Measurements from ENCODE around the gene CEP131. TPM values are rescaled to one million over a fixed set of nuclear protein-coding genes. Genes with fewer than 3 reads are reported as not detected.

CEP131 gene
- total and polyA plus RNA-seq, 2 of the 8 experiments (the other 6 are each of a cell fraction or from before 2014, with no cell fraction given) = 5.9 to 23.2 TPM

DNA sequence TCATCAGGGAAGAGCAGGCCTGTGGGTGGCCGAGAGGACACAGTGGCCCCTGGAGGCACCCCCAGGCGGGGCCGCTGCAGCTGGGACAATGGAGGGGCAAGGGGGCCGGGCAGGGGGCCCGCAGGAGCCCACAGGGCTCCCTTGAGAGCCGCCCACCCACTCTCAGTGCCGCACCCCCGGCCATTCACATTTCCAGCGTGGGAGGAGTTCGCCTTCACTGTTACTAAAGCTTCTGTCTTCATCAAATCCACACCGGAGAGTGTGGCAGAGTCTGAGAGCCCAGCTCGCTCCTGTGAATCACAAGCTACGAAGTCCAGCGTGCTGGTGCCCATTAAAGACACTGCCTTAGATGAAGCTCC is 78.4 kb downstream of the CEP131 start:
- H3K18ac ChIP-seq (ENCODE audit: extremely low read depth, low read length) = no peak overlapping the region
- peaks cover 0 to 2% (median 0%) of the 10 kb centered on the region in 4 experiments; a peak in 4 of 7 replicates for H3K4me1 ChIP-seq (replicated peaks in 1 of 4; ENCODE audit: control insufficient read depth in 3 of 4, insufficient read depth in 4 of 4, low read length in 3 of 4)
- ChIA-PET POLR2A (ENCODE audit: partially characterized antibody) (interaction anchor here (0.6 kb wide), 1 partner anchor 9 kb away, joined by 3 read pairs; no protein-coding TSS in a partner anchor), CTCF (ENCODE audit: partially characterized antibody) (interaction anchor here (1.2 to 4.3 kb wide), 7 partner anchors 15 to 119 kb away, joined by 3 to 24 read pairs (median 3); no protein-coding TSS in a partner anchor)
- H3K23ac ChIP-seq (ENCODE audit: insufficient read length) = no peak overlapping the region
- H2BK5ac ChIP-seq (ENCODE audit: low read depth, low read length) = no peak overlapping the region
- no peak overlapping the region for H2BK15ac ChIP-seq (ENCODE audit: low read length)
- no peak overlapping the region for H4K91ac ChIP-seq (replicated peaks; ENCODE audit: insufficient read length, low read length)
- H3K9ac ChIP-seq (replicated peaks in 1 of 4; ENCODE audit: extremely low read depth in 1 of 4, low read depth in 3 of 4, low read length in 3 of 4) = no peak overlapping the region
- no peak overlapping the region for H2AFZ ChIP-seq (ENCODE audit: low read length)
- H3K27me3 ChIP-seq (replicated peaks in 1 of 4; ENCODE audit: control insufficient read depth in 3 of 4, extremely low read depth in 1 of 4, insufficient read depth in 3 of 4, low read length in 3 of 4) = no peaks in the 10 kb centered on the region
- no peak overlapping the region for H3K56ac ChIP-seq (replicated peaks; ENCODE audit: insufficient read length, low read depth, low read length)
- no peaks in the 10 kb centered on the region for H3K79me1 ChIP-seq (ENCODE audit: low read depth, low read length)
- no peaks in the 10 kb centered on the region for H3K36me3 ChIP-seq (ENCODE audit: control insufficient read depth in 2 of 4, insufficient read depth in 4 of 4, low read length in 3 of 4)
- no peak overlapping the region for H3K14ac ChIP-seq (ENCODE audit: insufficient read length)
- no peaks in the 10 kb centered on the region for H3K79me2 ChIP-seq (ENCODE audit: control insufficient read depth in 1 of 2, insufficient read depth in 2 of 2, low read length in 2 of 2)
- H2BK20ac ChIP-seq (ENCODE audit: low read length) = no peak overlapping the region
- H3K4me3 ChIP-seq (ENCODE audit: extremely low read depth in 1 of 4, insufficient read depth in 2 of 4, low read depth in 3 of 4, low read length in 4 of 4) = no peak overlapping the region
- no peaks in the 10 kb centered on the region for H4K20me1 ChIP-seq (replicated peaks in 1 of 2; ENCODE audit: control insufficient read depth in 1 of 2, insufficient read depth in 2 of 2, low read length in 2 of 2)
- H4K8ac ChIP-seq (ENCODE audit: extremely low read depth, insufficient read depth, low read length) = no peak overlapping the region
- no peak for FAIRE-seq
- H2BK12ac ChIP-seq (ENCODE audit: low read depth, low read length) = no peak overlapping the region
- no peak overlapping the region for H3K4me2 ChIP-seq (ENCODE audit: insufficient read depth in 1 of 2, low read depth in 2 of 2, low read length in 2 of 2)
- no peak overlapping the region for H3K4ac ChIP-seq (replicated peaks; ENCODE audit: insufficient read length, low read depth, low read length)
- H3K9me3 ChIP-seq (ENCODE audit: insufficient read depth in 2 of 2, low read depth in 1 of 2, low read length in 1 of 2) = no peaks in the 10 kb centered on the region
- H2BK120ac ChIP-seq (replicated peaks; ENCODE audit: low read depth, low read length) = no peak overlapping the region
- no peaks in the 10 kb centered on the region for H3K23me2 ChIP-seq (ENCODE audit: low read depth, low read length)
- H3K27ac ChIP-seq (ENCODE audit: low read depth, low read length) = no peak overlapping the region
- no peak overlapping the region for H2AK5ac ChIP-seq (ENCODE audit: low read depth, low read length)
- no peak overlapping the region for H4K5ac ChIP-seq (ENCODE audit: insufficient read length, low read depth, low read length)
- DNase-seq (ENCODE audit: low read depth in 1 of 2, low spot score in 2 of 2) = no peak
- 81% methylated on average over 9 of the region's 14 CpGs; no CpG with 5 or more reads in 1 of the 2 experiments for WGBS, 2 experiments (ENCODE audit: extremely low coverage in 1 of 2, insufficient coverage in 1 of 2, insufficient read length in 1 of 2, insufficient replicate concordance in 2 of 2, low coverage in 1 of 2, low lambda C conversion rate in 2 of 2, missing lambda C conversion rate in 1 of 2)
- TF ChIP-seq NRF1 (IDR thresholded peaks at IDR 0.05; ENCODE audit: low read depth, low read length) (no peak), TAF1 (IDR thresholded peaks at IDR 0.05; ENCODE audit: low read depth, low read length) (no peak), GTF2F1 (IDR thresholded peaks at IDR 0.05; ENCODE audit: borderline replicate concordance, low read depth, low read length) (no peak)

Measured in H1 (cell line).